ENCODE data around the gene PLK1. TPM values are rescaled to one million over a fixed set of nuclear protein-coding genes. Genes with fewer than 3 reads are reported as not detected.

The PLK1 gene
- total RNA-seq, 4 donors from 2014 or later = 0.88 to 2.7 (median 1.6) TPM

DNA sequence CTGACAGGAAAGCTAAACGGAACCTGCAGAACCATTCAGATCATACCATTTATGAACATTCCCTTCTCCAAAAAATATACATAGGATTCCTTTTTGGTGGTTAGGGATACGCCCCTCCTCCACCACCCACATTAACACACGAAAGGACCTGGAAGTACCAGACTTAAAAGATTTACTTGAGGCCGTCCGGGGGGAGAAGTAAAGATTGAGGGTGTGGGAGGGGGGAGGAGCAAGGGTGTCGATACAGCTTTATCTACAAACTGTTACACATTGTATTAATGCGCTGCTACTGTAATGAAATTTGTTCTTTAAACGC lies 38.1 kb upstream of the PLK1 start:
- no peak for DNase-seq
- H3K27me3 ChIP-seq = no peaks in the 10 kb centered on the region
- peaks cover 21 to 23% of the 10 kb centered on the region in 2 donors for H3K36me3 ChIP-seq
- H3K4me3 ChIP-seq (replicated peaks in 1 of 3) = peak overlapping the region; percentile 63 to 88 (median 80)
- 1% methylated on average over 8 of the region's 8 CpGs for WGBS, 2 donors
- TF ChIP-seq POLR2A (IDR thresholded peaks at IDR 0.05) = no peak
- TF ChIP-seq, protein P1, sequence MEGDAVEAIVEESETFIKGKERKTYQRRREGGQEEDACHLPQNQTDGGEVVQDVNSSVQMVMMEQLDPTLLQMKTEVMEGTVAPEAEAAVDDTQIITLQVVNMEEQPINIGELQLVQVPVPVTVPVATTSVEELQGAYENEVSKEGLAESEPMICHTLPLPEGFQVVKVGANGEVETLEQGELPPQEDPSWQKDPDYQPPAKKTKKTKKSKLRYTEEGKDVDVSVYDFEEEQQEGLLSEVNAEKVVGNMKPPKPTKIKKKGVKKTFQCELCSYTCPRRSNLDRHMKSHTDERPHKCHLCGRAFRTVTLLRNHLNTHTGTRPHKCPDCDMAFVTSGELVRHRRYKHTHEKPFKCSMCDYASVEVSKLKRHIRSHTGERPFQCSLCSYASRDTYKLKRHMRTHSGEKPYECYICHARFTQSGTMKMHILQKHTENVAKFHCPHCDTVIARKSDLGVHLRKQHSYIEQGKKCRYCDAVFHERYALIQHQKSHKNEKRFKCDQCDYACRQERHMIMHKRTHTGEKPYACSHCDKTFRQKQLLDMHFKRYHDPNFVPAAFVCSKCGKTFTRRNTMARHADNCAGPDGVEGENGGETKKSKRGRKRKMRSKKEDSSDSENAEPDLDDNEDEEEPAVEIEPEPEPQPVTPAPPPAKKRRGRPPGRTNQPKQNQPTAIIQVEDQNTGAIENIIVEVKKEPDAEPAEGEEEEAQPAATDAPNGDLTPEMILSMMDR (IDR thresholded peaks at IDR 0.05) = no peak
- peak overlapping the region in 2 of 3 donors; percentile 56 to 71 for H3K27ac ChIP-seq
- intact Hi-C loops (cut with DNase I) = loop anchor here (10.0 kb wide), 1 partner anchor 76 kb away; no protein-coding TSS in a partner anchor
- no peaks in the 10 kb centered on the region for H3K9me3 ChIP-seq
- peaks cover 14 to 15% of the 10 kb centered on the region in 2 donors for H3K4me1 ChIP-seq

DNA sequence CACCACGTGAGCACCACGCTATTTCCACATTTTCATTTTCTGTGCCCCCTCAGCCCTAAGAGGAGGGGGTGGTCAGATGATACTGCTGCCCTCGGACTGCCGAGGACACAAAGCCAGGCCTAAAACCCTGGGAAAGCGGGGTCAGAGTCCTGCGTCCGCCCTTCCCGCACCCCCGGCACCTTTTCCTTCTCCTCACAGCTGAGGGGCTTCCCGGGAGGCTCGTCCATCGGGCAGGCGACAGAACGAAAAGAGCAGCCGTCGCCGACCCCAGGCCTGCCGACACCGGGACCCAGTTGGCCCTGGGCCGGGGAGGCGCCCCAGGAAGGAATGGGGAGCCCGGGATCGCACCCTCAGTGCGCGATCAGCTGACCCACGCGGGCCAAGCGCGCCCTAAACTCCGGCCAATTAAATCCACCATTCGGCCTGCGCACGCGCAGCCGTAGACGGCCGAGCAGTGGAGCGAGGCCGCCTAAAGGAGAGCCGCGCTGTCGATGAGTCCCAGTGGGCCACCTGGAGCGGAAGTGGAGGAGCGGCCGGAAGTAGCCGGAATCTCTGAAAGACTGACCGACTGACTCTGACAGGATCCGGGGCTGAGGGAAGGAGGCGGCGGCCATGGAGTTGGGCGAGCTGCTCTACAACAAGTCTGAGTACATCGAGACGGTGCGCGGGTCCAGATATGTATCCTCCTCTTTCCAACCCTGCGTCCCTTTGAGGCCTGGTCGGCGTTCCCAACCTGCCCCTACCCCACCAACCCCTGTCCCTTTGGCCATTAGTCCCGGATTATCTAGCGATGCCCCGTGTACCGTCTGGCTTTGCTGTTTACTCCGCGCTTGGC lies 37.5 kb upstream of the PLK1 start, which contains the start of the genes DCTN5 and PALB2:
TSS of gene DCTN5 (plus strand) at position 536 of the 835 bp plus-strand sequence. CDS start at position 613, 77 bp downstream.
TSS of gene PALB2 (minus strand) at position 380 of the 835 bp plus-strand sequence. CDS start at position 227, 153 bp downstream.
- WGBS, 2 donors = 1% methylated on average over 20 to 32 of the region's 64 CpGs
- peak within 1 kb of the TSS; percentile 63 to 88 (median 80) for H3K4me3 ChIP-seq (replicated peaks in 1 of 3)
- peaks cover 17 to 19% of the 10 kb centered on the region in 2 donors for H3K36me3 ChIP-seq
- peaks cover 14 to 15% of the 10 kb centered on the region in 2 donors for H3K4me1 ChIP-seq
- H3K27ac ChIP-seq = peak within 1 kb of the TSS; percentile 48 to 71 (median 56)
- no peaks in the 10 kb centered on the region for H3K27me3 ChIP-seq
- intact Hi-C loops (cut with DNase I) = loop anchor here (10.0 kb wide), 1 partner anchor 76 kb away; no protein-coding TSS in a partner anchor
- TF ChIP-seq, protein P1 (IDR thresholded peaks at IDR 0.05) = peak in 1 of 6 experiments; percentile 13
- TF ChIP-seq POLR2A (IDR thresholded peaks at IDR 0.05) = peak in 1 of 2 donors; percentile 61
- DNase-seq = peak; percentile 92 to 94
- H3K9me3 ChIP-seq = no peaks in the 10 kb centered on the region

DNA sequence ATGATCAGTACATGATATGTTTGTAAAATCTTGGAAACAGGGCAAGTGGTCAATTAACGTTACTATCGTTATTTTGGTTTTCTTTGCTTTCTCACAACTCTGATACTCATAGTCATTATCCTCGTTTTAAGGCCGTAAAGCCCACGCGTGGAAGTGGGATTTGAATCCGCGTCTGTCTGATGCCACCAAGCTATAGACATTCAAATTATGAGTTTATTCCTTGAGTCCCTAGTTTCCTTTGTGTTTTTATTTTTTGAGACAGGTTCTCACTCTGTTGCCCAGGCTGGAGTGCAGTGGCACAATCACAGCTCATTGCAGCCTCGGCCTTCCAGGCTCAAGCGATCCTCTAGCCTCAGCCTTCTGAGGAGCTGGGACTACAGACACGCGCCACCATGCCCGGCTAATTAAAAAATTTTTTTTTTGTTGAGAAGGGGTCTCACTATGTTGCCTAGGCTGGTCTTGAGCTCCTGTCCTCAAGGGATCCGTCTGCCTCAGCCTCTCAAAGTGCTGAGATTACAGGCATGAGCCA lies 36.4 kb upstream of the PLK1 start:
- intact Hi-C loops (cut with DNase I) = loop anchor here (10.0 kb wide), 1 partner anchor 78 kb away; no protein-coding TSS in a partner anchor
- peaks cover 11 to 17% of the 10 kb centered on the region in 2 donors for H3K36me3 ChIP-seq
- no peaks in the 10 kb centered on the region for H3K9me3 ChIP-seq
- H3K4me1 ChIP-seq = peaks cover 14 to 15% of the 10 kb centered on the region in 2 donors
- no peak overlapping the region for H3K27ac ChIP-seq
- no peak for DNase-seq
- 67 to 70% methylated on average over 14 of the region's 14 CpGs for WGBS, 2 donors
- H3K27me3 ChIP-seq = no peaks in the 10 kb centered on the region
- TF ChIP-seq, protein P1 (IDR thresholded peaks at IDR 0.05) = no peak
- TF ChIP-seq POLR2A (IDR thresholded peaks at IDR 0.05) = no peak
- H3K4me3 ChIP-seq (replicated peaks in 1 of 3) = peak overlapping the region in 1 of 3 donors; percentile 88

DNA sequence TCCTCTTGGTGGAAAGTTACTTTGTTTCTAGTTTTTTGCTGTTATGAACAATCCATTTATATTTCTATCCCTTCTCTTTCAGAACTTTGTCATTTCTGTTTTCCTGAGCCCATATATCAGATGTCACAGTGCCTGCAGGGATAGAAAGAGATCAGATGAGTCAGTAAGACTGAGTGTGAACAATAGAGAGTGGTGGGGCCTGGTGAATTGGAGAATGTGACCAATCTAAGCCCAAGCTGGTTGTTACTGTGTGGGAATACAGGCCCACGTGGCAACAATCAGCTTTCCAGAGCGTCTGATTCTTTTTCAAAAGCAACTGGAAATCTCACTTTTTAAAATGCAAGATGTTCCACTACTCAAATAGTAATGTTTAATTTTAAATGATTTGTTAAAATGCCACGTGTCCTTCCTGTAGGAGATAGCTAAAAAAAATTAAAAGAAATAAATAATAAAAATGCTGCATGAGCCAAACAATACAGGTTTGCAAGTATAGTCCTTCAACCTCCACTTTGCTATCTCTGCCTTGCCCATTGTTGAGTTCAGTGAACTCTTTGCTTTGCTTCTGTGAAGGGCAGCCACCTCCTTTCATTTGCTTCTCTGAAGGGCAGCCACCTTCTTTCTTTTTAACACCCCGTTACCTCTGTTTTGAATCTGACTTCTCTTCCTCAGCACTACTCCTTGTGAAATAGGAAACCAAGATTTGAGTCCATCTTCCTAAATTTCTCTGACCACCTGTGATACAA lies 27.8 kb upstream of the PLK1 start:
- WGBS, 2 donors = 89% methylated on average over 4 of the region's 4 CpGs

More for the DNA sequence above, 27.8 kb upstream of the PLK1 start:
- no peak for TF ChIP-seq POLR2A (IDR thresholded peaks at IDR 0.05)
- TF ChIP-seq, protein P1 (IDR thresholded peaks at IDR 0.05) = no peak
- no peaks in the 10 kb centered on the region for H3K4me1 ChIP-seq
- no peak for DNase-seq
- no peaks in the 10 kb centered on the region for H3K9me3 ChIP-seq
- peaks cover under 1 to 4% of the 10 kb centered on the region in 2 donors for H3K36me3 ChIP-seq
- no peaks in the 10 kb centered on the region for H3K27me3 ChIP-seq
- no peak overlapping the region for H3K27ac ChIP-seq
- no peak overlapping the region for H3K4me3 ChIP-seq (replicated peaks in 1 of 3)
- intact Hi-C loops (cut with DNase I) = no loop called here

Data from thyroid gland (tissue), 4 donors.